Gastroesophageal sphincter (tissue), 4 donors: ENCODE data around the gene UBE2E2. TPM values are rescaled to one million over a fixed set of nuclear protein-coding genes. Genes with fewer than 3 reads are reported as not detected.

ENCODE experiments used
- ATAC-seq: fragments of 150-250 bp; one replicate; pipeline ENCODE4 v1.9.1; 2016; ENCODE audit warnings: mild to moderate bottlenecking, moderate library complexity
- H3K27ac ChIP-seq, 4 donors: fragments of 200-600 bp; sonication (generic) in 3 of 4; 1 replicate in 3 of 4; 2 replicates in 1 of 4; pipeline ENCODE4 v1.5.1; 2016 to 2019
- H3K27me3 ChIP-seq: fragments of 200-600 bp; sonication (generic); one replicate; pipeline ENCODE4 v1.5.1; 2019
- H3K36me3 ChIP-seq, 2 donors: fragments of 200-600 bp; sonication (generic); one replicate each; pipeline ENCODE4 v1.5.1; 2019; ENCODE audit warnings: control low read depth in 1 of 2
- H3K4me1 ChIP-seq, 3 donors: fragments of 200-600 bp; sonication (generic); 1 replicate in 2 of 3; 2 replicates in 1 of 3; pipeline ENCODE4 v1.5.1; 2016 to 2019; ENCODE audit warnings: control low read depth in 2 of 3
- H3K4me3 ChIP-seq, 2 donors: fragments of 200-600 bp; sonication (generic); one replicate each; pipeline ENCODE4 v1.5.1; 2019; ENCODE audit warnings: mild to moderate bottlenecking in 1 of 2, moderate library complexity in 1 of 2
- H3K9me3 ChIP-seq, 3 donors: fragments of 200-600 bp; sonication (generic); one replicate each; pipeline ENCODE4 v1.5.1; 2017 to 2019; ENCODE audit warnings: control low read depth in 2 of 3
- CTCF ChIP-seq, 4 experiments: fragments of 200-600 bp in 2 of 4; fragments of 450-650 bp in 2 of 4; sonication (generic) in 1 of 4; IDR thresholded peaks; one replicate each; pipeline ENCODE4 v1.5.1; 2017 to 2019; ENCODE audit warnings: antibody characterized with exemption in 4 of 4, mild to moderate bottlenecking in 2 of 4, moderate library complexity in 2 of 4
- EP300 ChIP-seq: sonication (generic); formaldehyde crosslinking; IDR thresholded peaks from one replicate; pipeline ENCODE4 v1.6.1; 2017; ENCODE audit warnings: antibody characterized with exemption, mild to moderate bottlenecking
- POLR2A ChIP-seq, 2 donors: fragments of 450-650 bp; IDR thresholded peaks; one replicate each; pipeline ENCODE4 v1.6.1; 2017; ENCODE audit warnings: antibody characterized with exemption in 2 of 2, mild to moderate bottlenecking in 2 of 2, moderate library complexity in 1 of 2
- POLR2AphosphoS5 ChIP-seq: sonication (generic); formaldehyde crosslinking; IDR thresholded peaks from one replicate; pipeline ENCODE4 v1.6.1; 2017; ENCODE audit warnings: antibody characterized with exemption
- WGBS, 2 donors: methylation state at CpG; one replicate each; pipeline ENCODE4 v1.1.5; 2018; ENCODE audit warnings: low coverage in 1 of 2; 5-methylcytosine and 5-hydroxymethylcytosine counted together
- total RNA-seq, 4 donors: library from RNA; depleted of rRNA; stranded (reverse); fragments of >200 nt; gene quantifications; one replicate each; pipeline ENCODE4 v1.1.0, GENCODE V29; 2016

UBE2E2 gene
- total RNA-seq, 4 donors from 2014 or later, result 35.8 to 114 (median 70.2) TPM

- H3K27me3 ChIP-seq, result no peaks in the 10 kb centered on the region
- ATAC-seq, result no peak
- TF ChIP-seq EP300 (no peak), POLR2AphosphoS5 (no peak), POLR2A (IDR thresholded peaks at IDR 0.05) (no peak), CTCF (IDR thresholded peaks at IDR 0.05) (no peak)
- 82 to 85% methylated on average over 10 of the region's 10 CpGs for WGBS, 2 donors
- H3K27ac ChIP-seq, result no peak overlapping the region
- no peak overlapping the region for H3K4me3 ChIP-seq
- peaks cover 0 to 27% (median 0%) of the 10 kb centered on the region in 3 donors for H3K4me1 ChIP-seq
- no peaks in the 10 kb centered on the region for H3K36me3 ChIP-seq
- no peaks in the 10 kb centered on the region for H3K9me3 ChIP-seq
Measured at GRCh38 chr3:23201154-23201838, 1.8 kb upstream of the UBE2E2 start.

GRCh38 chr3:23202203-23202920, 765 bp upstream of the UBE2E2 start:
- H3K27ac ChIP-seq, result peak overlapping the region; percentile 9 to 91 (median 90)
- peak overlapping the region; percentile 87 to 95 for H3K4me3 ChIP-seq
- H3K27me3 ChIP-seq, result no peaks in the 10 kb centered on the region
- TF ChIP-seq POLR2AphosphoS5 (no peak), CTCF (IDR thresholded peaks at IDR 0.05) (no peak), POLR2A (IDR thresholded peaks at IDR 0.05) (no peak), EP300 (no peak)
- peaks cover 0 to 32% (median 0%) of the 10 kb centered on the region in 3 donors for H3K4me1 ChIP-seq
- peak; percentile 42 for ATAC-seq
- no peaks in the 10 kb centered on the region for H3K9me3 ChIP-seq
- H3K36me3 ChIP-seq, result no peaks in the 10 kb centered on the region
- WGBS, 2 donors, result 22 to 85% methylated on average over 3 to 8 of the region's 41 CpGs

GRCh38 chr3:23203708-23204330, 692 bp downstream of the UBE2E2 start:
- TF ChIP-seq EP300 (no peak), POLR2AphosphoS5 (no peak), CTCF (IDR thresholded peaks at IDR 0.05) (no peak), POLR2A (IDR thresholded peaks at IDR 0.05) (no peak)
- Histone ChIP-seq H3K27me3 (no peaks in the 10 kb centered on the region), H3K27ac (peak overlapping the region in 3 of 4 donors; percentile 89 to 91 (median 90)), H3K4me1 (peaks cover 0 to 32% (median 0%) of the 10 kb centered on the region in 3 donors), H3K9me3 (no peaks in the 10 kb centered on the region), H3K36me3 (no peaks in the 10 kb centered on the region), H3K4me3 (peak overlapping the region; percentile 87 to 95)
- WGBS, 2 donors, result 0% methylated on average over 7 to 18 of the region's 19 CpGs
- peak; percentile 8 for ATAC-seq

- no peaks in the 10 kb centered on the region for H3K36me3 ChIP-seq
- 93 to 95% methylated on average over 3 of the region's 3 CpGs for WGBS, 2 donors
- TF ChIP-seq CTCF (IDR thresholded peaks at IDR 0.05) (no peak), EP300 (no peak), POLR2AphosphoS5 (no peak), POLR2A (IDR thresholded peaks at IDR 0.05) (no peak)
- H3K9me3 ChIP-seq, result no peaks in the 10 kb centered on the region
- no peak overlapping the region for H3K4me3 ChIP-seq
- ATAC-seq, result no peak
- no peaks in the 10 kb centered on the region for H3K27me3 ChIP-seq
- no peak overlapping the region for H3K27ac ChIP-seq
- peaks cover 0 to 32% (median 0%) of the 10 kb centered on the region in 3 donors for H3K4me1 ChIP-seq
Measured at GRCh38 chr3:23206366-23206765, 3.2 kb downstream of the UBE2E2 start.
